HFF-Myc (cell line): ENCODE results near the gene KCNK4.

Experiments used
- DNase-seq: peaks from one replicate; pipeline ENCODE4 v3.0.0-alpha.2; 2011; ENCODE audit warnings: low read depth; ENCODE audit errors: extremely low read depth
- H3K4me3 ChIP-seq: replicated peaks from 2 replicates; pipeline ENCODE4 v1.5.1; 2011; ENCODE audit warnings: low read depth, mild to moderate bottlenecking, control low read depth, low read length
- TF ChIP-seq, protein P1 (sequence below): IDR thresholded peaks from 2 replicates; pipeline ENCODE4 v1.5.1; 2012; ENCODE audit warnings: mild to moderate bottlenecking, low read depth, low read length, control low read depth; ENCODE audit errors: missing control alignments

KCNK4 gene

GRCh38 chr11:64291262-64291751 is at the start of gene KCNK4:
KCNK4 (plus strand) TSS chr11:64291302; CDS start chr11:64293019, 1,717 bp downstream.
- no peak for DNase-seq
- TF ChIP-seq, protein P1, sequence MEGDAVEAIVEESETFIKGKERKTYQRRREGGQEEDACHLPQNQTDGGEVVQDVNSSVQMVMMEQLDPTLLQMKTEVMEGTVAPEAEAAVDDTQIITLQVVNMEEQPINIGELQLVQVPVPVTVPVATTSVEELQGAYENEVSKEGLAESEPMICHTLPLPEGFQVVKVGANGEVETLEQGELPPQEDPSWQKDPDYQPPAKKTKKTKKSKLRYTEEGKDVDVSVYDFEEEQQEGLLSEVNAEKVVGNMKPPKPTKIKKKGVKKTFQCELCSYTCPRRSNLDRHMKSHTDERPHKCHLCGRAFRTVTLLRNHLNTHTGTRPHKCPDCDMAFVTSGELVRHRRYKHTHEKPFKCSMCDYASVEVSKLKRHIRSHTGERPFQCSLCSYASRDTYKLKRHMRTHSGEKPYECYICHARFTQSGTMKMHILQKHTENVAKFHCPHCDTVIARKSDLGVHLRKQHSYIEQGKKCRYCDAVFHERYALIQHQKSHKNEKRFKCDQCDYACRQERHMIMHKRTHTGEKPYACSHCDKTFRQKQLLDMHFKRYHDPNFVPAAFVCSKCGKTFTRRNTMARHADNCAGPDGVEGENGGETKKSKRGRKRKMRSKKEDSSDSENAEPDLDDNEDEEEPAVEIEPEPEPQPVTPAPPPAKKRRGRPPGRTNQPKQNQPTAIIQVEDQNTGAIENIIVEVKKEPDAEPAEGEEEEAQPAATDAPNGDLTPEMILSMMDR: no peak
- H3K4me3 ChIP-seq: peak within 1 kb of the TSS; percentile 9; the same call in 1 of the 2 replicates

GRCh38 chr11:64241491-64242374 is 49.4 kb upstream of the KCNK4 start:
- peak overlapping the region; percentile 80 for H3K4me3 ChIP-seq
- peak; percentile 96 for DNase-seq
- TF ChIP-seq, protein P1: no peak

- no peak for DNase-seq
- peak overlapping the region; percentile 80; the same call in 1 of the 2 replicates for H3K4me3 ChIP-seq
- TF ChIP-seq, protein P1: no peak
These were observed 47.8 kb upstream of the KCNK4 start for GRCh38 chr11:64243236-64243854.

DNA sequence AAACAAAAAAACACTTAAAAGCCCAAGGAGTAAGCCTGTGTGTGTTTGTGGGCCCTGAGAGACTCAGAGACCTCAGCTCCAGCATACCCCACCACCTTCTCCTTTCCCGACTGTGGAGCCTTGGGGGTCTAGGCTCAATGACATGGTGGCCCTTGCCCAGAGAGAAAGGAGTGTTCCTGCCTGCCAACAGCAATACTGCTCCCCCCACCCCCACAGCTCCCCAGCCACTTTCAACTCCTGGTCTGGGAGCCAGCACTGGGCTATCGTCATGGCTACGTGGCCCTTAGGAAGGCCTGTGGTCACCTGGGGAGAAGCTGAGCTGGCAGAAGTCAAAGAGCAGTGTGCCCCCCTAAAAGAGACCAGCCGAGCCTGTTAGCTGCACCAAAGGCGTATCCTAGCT is 47.0 kb upstream of the KCNK4 start:
- DNase-seq: no peak
- TF ChIP-seq, protein P1: no peak
- H3K4me3 ChIP-seq: peak overlapping the region; percentile 99; the same call in 1 of the 2 replicates

GRCh38 chr11:64244966-64245365 is 46.1 kb upstream of the KCNK4 start:
- TF ChIP-seq, protein P1: no peak
- H3K4me3 ChIP-seq: peak overlapping the region; percentile 99
- DNase-seq: no peak

- H3K4me3 ChIP-seq: peak overlapping the region; percentile 99
- TF ChIP-seq, protein P1: no peak
- no peak for DNase-seq
These were observed 45.7 kb upstream of the KCNK4 start for GRCh38 chr11:64245401-64245796.
